A549 (cell line): ENCODE results near the gene PRKCZ.

Experiments used
- CEBPB ChIP-seq, 2 experiments: fragments of >200 bp in 1 of 2; sonication (Bioruptor Twin) in 1 of 2; formaldehyde crosslinking in 1 of 2; IDR thresholded peaks; 2 replicates each; pipeline ENCODE4 v1.6.1; 2012 to 2016
- PHF8 ChIP-seq: fragments of 200-600 bp; sonication (generic); IDR thresholded peaks from 2 replicates; pipeline ENCODE4 v1.6.1; 2016; ENCODE audit warnings: low read depth, mild to moderate bottlenecking, antibody characterized with exemption, moderate library complexity, borderline replicate concordance
- RFX5 ChIP-seq: fragments of 450-650 bp; IDR thresholded peaks from 2 replicates; pipeline ENCODE4 v1.7.1; 2014; ENCODE audit warnings: antibody characterized with exemption, mild to moderate bottlenecking, moderate library complexity

DNA sequence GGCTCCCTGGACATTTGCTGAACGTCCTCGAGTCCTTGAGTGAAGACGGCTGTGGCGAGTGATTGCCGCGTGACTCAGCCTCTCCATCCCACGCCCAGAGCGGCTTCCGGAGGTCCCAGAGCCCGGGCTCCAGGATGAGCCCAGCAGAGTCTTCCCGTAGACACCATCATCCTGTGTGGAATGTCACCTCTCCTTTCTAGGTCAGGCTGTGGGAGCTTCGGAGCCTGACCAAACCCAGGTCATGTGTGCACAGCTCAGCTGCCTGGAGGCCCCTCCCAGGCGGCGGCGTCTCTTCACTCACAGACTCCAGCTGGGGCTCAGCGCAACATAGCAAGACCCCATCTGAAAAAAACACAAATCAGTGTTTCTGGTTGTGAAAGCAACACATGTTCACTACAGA is 38.2 kb downstream of the PRKCZ start:
- TF ChIP-seq PHF8 (no peak), RFX5 (no peak), CEBPB (IDR thresholded peaks at IDR 0.05) (no peak)
